Measurements from ENCODE around the gene NCAM1.

DNA sequence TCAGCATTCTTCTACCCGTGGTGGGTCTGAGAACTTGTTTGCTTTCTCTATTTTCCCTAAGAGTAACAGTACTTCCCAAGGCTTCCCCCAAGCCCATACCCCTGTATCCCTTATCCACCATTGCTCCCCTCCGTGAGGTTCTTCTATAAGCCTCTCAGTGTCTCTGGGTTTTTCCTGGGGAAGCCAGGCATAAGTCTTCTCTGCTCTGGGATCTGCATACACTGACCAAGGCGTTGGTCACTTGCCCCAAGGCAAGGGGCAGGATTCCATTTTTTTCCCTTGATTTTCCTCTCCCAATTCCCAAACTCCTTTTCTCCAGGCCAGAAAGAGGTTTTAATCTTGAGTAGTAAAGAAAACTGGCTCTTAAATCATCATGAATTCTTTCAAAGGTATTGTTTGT, 27.2 kb upstream of the NCAM1 start:
- TF ChIP-seq, protein P1, sequence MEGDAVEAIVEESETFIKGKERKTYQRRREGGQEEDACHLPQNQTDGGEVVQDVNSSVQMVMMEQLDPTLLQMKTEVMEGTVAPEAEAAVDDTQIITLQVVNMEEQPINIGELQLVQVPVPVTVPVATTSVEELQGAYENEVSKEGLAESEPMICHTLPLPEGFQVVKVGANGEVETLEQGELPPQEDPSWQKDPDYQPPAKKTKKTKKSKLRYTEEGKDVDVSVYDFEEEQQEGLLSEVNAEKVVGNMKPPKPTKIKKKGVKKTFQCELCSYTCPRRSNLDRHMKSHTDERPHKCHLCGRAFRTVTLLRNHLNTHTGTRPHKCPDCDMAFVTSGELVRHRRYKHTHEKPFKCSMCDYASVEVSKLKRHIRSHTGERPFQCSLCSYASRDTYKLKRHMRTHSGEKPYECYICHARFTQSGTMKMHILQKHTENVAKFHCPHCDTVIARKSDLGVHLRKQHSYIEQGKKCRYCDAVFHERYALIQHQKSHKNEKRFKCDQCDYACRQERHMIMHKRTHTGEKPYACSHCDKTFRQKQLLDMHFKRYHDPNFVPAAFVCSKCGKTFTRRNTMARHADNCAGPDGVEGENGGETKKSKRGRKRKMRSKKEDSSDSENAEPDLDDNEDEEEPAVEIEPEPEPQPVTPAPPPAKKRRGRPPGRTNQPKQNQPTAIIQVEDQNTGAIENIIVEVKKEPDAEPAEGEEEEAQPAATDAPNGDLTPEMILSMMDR (IDR thresholded peaks at IDR 0.05), result no peak
- TF ChIP-seq EP300 (IDR thresholded peaks at IDR 0.05; ENCODE audit: low read depth) (no peak), POLR2AphosphoS5 (IDR thresholded peaks at IDR 0.05) (no peak)

Data from transverse colon (tissue), 4 donors.